Bronchial epithelial cell (primary cell): ENCODE measurements around the gene HSPB8. TPM values are rescaled to one million over a fixed set of nuclear protein-coding genes. Genes with fewer than 3 reads are reported as not detected.
"Not testable (repeated sequence)": the region's sequence is repeated elsewhere in the genome, so short reads cannot be mapped to it uniquely, and the experiment has no call there.

Source experiments
- DNase-seq: peaks from one replicate; pipeline ENCODE4 v3.0.0-alpha.2; 2010; ENCODE audit warnings: low read depth
- FAIRE-seq: peaks from 2 replicates; lab custom pipeline; 2011; peaks lifted over from hg19 to GRCh38; lab: Jason Lieb, UNC
- H3K27me3 ChIP-seq: 2 replicates; pipeline ENCODE4 v1.5.1; 2011; ENCODE audit warnings: low read length; ENCODE audit not compliant: control insufficient read depth, insufficient read depth
- H3K36me3 ChIP-seq: 2 replicates; pipeline ENCODE4 v1.5.1; 2011; ENCODE audit warnings: low read length; ENCODE audit not compliant: control insufficient read depth, insufficient read depth
- H3K4me3 ChIP-seq: 2 replicates; pipeline ENCODE4 v1.5.1; 2011; ENCODE audit warnings: mild to moderate bottlenecking, low read depth, low read length, control low read depth
- CTCF ChIP-seq: IDR thresholded peaks from 2 replicates; pipeline ENCODE4 v1.5.1; 2011; ENCODE audit warnings: mild to moderate bottlenecking, moderate library complexity, low read length, control low read depth, inconsistent platforms; ENCODE audit not compliant: insufficient read depth, severe bottlenecking
- total RNA-seq: library from RNA; depleted of rRNA; stranded (reverse); fragments of >200 nt; gene quantifications from 2 replicates; pipeline ENCODE4 v1.2.1, GENCODE V29; 2014

HSPB8 gene
- total RNA-seq, 1 donor from 2014 or later, result 0.26 TPM

DNA sequence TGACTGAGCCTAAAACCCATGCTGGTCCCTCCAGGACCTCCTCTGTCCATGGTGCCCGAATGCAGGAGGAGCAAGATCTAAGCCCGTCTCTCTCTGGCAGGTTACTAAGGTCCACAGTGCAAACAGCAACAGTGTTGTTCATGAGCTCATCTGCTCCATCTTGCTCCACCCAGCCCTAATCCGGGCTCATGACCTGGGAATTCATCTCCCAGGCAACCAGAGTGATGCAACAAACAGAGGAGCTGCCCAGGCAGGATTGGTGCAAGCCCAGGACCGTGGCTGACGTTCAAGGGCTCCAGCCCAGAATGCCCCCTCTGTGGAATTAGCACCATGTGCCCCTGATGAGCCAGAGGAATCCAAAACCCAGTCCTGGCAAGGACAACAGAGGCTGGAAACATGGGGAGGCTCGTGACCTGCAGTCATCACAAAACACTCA is 29.9 kb downstream of the HSPB8 start:
- peak; percentile 87 for DNase-seq
- peak; percentile 68 for FAIRE-seq
- no peaks in the 10 kb centered on the region for H3K27me3 ChIP-seq
- H3K4me3 ChIP-seq, result no peak overlapping the region
- H3K36me3 ChIP-seq, result no peaks in the 10 kb centered on the region
- no peak for TF ChIP-seq CTCF

DNA sequence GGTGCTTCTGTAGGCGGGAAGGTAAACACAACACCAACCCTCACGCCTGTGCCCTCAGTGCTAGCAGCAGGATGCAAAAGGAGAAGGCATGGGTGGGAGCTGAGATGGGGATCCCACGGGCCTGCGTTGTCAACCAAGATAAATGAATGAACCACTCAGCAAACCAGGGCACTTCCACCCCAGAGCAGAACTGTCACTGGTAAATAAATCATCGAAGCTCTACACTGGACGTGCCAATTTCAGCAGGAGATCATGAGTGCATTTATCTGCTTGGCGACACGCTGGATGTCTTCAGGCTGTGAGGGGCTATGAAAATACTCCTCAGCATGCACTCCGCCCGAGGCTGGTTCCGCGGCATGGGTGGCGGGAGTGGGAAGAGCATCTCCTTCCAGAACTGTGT is 33.2 kb downstream of the HSPB8 start:
- Histone ChIP-seq H3K36me3 (no peaks in the 10 kb centered on the region), H3K27me3 (no peaks in the 10 kb centered on the region), H3K4me3 (no peak overlapping the region)
- no peak for FAIRE-seq
- no peak for DNase-seq
- no peak for TF ChIP-seq CTCF

- no peak for TF ChIP-seq CTCF
- DNase-seq (no peak), FAIRE-seq (no peak)
- Histone ChIP-seq H3K36me3 (no peaks in the 10 kb centered on the region), H3K27me3 (no peaks in the 10 kb centered on the region), H3K4me3 (no peak overlapping the region)
These were observed 37.4 kb downstream of the HSPB8 start for GRCh38 chr12:119216084-119216483.

DNA sequence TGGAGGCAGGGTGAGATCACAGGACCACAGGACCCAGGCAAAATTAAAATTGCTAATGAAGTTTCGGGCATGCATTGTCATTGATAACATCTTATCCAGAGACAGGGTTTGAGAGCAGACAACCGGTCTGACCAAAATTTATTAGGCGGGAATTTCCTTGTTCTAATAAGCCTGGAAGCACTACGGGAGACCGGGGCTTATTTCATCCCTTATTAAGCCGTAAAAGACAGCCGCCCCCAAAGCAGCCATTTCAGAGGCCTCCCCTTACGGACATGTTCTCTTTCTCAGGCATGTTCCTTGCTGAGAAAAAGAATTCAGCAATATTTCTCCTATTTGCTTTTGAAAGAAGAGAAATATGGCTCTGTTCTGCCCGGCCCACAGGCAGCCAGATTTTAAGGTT is 40.1 kb downstream of the HSPB8 start:
- H3K27me3 ChIP-seq, H3K36me3 ChIP-seq, DNase-seq, H3K4me3 ChIP-seq, FAIRE-seq: not testable (repeated sequence)

DNA sequence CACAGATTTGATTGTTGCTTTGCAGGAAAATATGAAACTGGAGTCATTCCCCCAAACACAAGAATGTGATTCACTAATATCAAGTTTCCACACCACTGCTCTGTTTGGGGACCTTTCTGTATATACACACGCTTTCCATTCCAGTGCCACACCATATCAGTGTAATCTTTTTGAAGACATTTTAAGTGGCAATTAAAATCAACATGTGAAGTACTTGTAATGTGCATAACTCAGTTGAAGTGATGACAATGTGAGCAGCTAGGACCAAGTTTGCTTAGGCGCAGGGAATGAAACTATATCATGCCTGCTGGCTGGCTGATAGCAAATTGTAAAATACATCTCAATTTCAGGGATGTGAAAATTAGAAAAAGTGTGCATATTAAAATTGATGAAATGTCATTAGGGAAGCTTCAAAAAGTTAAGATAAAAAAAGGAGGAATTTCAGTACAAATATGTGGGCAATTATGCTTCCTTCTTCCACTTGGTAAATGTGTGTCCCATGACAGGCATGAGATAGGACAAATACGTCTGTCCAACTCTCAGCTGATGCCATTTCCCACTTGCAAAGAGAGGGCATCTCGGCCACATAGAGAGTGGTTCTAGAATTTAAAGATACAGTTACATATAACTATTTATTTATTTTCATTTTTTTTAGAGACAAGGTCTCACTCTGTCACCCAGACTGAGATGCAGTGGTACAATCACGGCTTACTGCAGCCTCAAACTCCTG is 43.7 kb downstream of the HSPB8 start:
- DNase-seq (no peak), FAIRE-seq (no peak)
- H3K27me3 ChIP-seq, result no peaks in the 10 kb centered on the region
- H3K4me3 ChIP-seq, result no peak overlapping the region
- TF ChIP-seq CTCF, result no peak
- no peaks in the 10 kb centered on the region for H3K36me3 ChIP-seq

DNA sequence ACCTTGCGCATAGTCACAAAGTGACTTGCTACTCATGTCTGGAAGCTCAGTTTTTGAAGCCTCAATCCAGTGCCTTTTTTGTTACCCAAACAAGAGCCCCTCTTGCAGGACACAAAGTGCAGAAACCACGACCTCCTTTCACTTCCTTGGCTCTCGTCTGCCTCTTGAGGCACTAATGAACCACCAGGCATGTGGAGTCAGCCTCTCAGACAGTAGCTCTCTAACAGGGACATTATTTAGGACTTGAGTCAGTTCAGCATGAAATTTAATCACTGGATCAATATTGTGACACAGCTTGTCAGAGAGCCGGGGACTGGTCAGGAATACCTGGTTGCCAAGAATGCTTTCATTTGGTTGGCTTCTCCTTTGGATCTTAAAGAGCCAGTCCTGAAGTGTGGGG is 46.7 kb downstream of the HSPB8 start:
- H3K36me3 ChIP-seq, result no peaks in the 10 kb centered on the region
- DNase-seq (no peak), FAIRE-seq (no peak)
- H3K27me3 ChIP-seq, result no peaks in the 10 kb centered on the region
- no peak overlapping the region for H3K4me3 ChIP-seq
- TF ChIP-seq CTCF, result no peak
